HG03103 (cell line): ENCODE data around the gene ASB2.

Experiments
- ATAC-seq: cut with Tn5 transposase; IDR thresholded peaks from one replicate; pipeline ENCODE4 v1.9.1; 2021; ENCODE audit warnings: low read depth; ENCODE audit not compliant: unreplicated experiment

Gene ASB2

DNA sequence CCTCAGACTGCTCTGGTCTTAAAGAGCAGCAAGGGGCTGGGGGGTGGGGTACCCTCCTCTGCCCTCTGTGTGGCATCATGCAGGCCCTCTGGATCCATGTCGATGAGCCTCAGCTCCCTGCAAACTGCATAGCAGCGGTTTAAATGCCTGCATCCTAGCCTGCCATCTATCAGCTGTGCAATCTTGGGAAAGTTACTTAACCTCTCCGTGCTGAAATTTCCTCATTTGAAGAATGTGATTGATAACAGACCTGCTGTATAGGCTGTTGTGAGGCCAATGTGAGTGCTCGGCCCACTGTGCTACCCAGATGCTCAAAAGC, 45.4 kb downstream of the ASB2 start:
- ATAC-seq, result no peak

DNA sequence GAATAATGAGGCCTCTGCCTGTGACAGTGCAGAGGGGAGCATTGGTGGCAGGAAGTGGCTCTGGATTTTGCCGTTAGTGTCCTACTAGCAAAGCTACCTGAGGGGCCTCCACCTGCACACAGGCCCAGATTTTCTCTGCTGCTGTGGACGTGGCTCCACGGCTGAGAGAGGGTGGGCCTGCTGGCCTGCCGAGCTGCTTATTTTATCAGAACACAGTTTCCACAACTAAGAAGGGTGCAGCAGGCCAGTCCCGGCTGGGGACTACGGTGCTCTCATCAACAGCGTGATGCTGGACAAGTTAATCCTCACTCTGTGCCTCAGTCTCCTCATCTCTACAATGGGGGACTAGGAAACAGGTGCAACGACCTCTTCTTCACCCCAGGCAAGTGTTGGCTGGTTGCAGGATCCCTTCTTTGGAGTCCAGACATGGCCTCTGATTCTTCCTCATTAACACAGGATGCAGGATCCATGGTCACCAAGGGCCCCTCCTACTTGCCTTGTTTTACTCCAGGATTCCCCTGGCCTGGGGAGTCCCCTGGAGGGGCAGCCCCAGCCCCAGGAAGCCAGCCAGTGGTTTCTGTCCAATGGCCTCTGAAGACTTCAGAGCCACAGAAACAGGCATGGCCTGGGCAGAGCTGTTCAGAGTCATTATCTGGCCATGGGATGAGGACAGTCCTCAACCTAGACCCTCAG, 45.9 kb downstream of the ASB2 start:
- no peak for ATAC-seq

DNA sequence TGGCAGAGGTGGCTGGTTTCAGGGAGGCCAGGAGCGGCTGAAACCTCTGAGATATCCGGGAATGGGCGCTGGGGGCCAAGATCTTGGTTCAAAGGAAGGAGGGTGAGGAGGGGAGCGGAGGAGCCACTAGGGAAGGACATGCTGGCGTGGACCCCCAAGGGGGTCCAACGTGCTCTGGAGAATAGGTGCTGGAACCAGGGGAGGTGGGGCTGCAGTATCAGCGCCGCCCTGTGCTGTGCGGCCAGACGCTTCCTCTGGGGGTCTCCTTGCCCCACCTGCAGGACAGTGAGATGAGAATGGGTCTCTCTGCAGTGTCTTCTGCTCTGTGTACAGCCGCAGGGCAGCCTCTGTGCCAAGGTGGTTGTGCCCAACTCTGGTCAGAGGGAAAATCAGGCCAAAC, 46.7 kb downstream of the ASB2 start:
- no peak for ATAC-seq

DNA sequence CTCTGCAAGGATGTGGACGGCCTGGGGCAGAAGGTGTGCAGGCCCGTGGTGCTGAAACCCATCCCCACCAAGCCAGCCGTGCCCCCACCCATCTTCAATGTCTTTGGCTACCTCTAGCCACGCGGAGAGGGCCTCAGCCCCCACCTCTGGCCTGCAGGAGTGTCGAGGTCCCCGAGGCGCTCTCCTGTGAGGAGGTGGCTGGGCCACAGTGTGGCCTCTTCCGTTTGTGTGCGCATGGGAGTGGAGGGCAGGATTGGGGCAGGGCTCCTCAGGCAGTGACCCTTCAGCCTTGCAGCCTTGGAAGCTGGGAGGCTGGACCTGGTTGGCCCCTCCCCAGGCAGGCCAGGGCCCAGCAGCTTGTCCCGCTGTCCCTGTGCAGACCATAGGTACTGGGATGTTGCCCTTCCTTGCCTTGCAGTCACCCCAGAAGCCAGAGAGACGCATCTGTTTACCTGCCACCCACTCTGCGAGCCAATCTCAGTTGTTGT, 47.3 kb downstream of the ASB2 start:
- ATAC-seq, result no peak

DNA sequence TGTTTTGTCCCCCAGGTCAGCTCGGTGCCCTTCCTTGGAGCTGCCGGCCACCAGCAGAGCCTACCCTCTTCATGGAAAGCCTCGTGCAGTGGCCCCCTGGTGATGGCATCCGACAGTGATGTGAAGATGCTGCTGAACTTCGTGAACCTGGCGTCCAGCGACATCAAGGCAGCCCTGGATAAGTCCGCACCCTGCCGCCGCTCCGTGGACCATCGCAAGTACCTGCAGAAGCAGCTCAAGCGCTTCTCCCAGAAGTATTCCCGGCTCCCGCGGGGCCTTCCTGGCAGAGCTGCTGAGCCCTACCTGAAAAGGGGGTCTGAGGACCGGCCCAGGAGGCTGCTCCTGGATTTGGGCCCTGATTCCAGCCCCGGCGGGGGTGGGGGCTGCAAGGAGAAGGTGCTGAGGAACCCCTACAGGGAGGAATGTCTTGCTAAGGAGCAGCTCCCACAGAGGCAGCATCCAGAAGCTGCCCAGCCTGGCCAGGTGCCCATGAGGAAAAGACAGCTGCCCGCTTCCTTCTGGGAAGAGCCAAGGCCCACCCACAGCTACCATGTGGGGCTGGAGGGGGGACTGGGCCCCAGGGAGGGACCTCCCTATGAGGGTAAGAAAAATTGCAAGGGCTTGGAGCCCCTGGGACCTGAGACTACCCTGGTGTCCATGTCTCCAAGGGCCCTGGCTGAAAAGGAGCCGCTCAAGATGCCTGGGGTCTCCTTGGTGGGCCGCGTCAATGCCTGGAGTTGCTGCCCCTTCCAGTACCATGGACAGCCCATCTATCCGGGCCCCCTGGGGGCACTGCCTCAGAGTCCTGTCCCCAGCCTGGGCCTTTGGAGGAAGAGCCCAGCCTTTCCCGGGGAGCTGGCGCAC, 48.0 kb downstream of the ASB2 start:
- ATAC-seq, result no peak

DNA sequence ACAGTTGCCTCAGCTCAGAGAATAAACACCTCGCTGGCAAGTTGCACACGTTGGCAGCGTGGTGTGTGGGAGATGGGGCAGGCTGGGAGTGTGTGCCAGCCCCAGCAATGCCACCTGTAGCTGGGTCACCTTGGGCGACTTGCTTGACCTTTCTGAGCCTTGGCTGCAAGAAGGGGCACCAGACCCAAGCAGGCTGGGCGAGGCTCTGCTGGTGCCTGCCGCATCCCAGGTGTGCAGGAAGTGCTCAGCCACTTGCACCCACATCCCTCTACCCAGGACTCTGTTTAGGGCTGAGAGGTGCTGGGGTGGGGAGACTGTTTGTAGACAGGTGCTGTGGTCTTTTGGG, 48.6 kb downstream of the ASB2 start:
- no peak for ATAC-seq

DNA sequence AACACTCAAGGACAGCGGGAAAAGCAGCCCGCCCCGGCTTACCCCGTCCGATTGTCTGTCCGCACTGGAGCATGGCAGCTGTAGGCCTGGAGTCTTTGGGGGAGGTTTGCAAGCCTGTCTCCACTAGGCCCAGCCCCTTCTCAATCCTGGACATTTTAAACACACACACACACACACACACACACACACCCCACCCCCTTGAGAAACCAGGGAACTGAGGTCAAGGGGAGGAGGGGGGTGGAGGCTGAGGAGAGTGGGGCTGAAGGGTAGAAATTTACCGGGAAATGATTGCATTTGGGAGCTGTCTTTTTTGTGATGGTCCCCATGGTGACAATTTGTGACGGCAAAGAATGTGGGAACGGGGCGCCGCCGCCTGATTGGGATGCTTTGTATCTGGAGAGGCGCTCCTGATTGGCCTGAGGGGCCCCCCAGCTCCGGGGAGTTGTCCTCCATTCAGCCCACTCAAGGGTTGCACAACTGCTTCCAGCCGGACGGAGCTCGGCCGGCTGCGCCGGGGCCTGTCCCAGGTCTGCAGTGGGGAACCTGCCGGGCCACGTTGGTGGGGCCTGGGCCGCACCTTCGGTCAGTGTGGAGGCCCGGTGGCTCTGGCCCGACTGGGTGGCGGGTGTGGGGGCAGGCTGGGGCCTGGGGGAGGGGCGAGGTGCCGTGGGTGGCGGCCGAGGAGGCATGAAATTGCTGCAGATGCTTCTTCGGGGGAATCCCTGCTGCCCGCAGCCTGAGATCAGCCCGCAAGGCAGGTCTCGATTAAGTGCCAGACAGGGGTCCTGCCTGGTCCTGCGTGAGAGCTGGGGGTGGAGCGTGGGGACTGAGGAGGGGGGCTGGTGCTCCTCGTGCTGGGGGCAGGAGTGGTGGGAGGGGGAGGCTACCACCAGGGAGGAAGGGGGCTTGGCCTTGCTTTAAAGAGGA, 49.2 kb downstream of the ASB2 start, which contains the start of gene FAM181A:
Gene FAM181A (plus strand): TSS at position 472 of the 927 bp plus-strand sequence. CDS start 942 bp downstream, outside the sequence.
- no peak for ATAC-seq

DNA sequence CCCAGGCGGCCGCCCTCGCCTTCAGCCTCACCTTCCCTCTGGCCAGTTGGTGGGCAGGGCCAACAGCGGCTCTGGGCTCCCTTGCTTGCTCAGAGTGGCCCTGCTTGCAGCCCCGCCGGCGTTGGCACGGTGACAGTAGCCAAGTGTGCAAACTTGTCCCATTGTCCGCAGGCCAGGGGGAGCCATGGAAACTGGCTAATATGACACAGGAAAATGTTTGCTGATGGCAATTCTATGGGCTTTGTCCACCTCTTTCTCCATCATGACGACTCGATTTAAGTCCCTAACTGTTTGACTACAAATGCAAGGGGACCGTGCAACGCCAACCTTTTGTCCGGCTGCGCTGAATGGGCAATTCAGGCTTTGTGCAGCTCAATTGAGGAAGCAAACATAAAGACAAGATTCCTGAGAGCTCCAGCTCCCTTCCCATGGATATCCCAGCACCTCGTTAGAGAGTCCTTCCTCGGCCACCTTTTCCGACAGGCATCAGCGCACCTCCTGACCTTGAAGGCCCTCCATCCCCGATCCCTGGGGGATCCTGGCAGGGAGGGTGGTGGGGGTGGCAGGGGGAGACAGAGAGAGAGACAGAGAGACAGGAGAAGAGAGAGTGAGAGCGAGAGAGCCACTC, 50.0 kb downstream of the ASB2 start:
- ATAC-seq, result no peak

DNA sequence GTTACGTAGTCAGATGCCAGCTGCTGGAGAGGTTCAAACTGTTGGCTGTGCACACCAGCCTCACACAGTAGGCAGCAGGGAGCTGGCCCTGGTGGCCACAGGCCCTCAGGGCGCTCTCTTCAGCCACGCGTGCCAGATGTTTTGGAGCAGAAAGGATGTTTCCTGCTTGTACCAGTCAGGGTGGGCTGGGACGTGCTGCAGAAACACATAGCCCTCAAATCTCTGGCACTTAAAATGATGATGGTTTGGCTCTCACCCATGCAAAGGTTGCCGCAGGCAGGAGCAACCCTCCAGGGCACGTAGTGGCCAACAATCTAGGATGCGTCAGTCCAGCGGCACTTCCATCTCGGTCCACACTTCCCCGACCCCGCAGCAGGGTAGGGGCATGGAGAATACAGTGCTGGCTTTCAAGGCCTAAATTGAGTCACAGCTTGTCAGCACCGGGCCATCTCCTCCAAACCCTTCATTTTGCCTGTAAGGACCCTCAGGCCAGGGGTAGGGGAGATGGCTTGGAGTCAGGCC, 50.9 kb downstream of the ASB2 start:
- no peak for ATAC-seq

DNA sequence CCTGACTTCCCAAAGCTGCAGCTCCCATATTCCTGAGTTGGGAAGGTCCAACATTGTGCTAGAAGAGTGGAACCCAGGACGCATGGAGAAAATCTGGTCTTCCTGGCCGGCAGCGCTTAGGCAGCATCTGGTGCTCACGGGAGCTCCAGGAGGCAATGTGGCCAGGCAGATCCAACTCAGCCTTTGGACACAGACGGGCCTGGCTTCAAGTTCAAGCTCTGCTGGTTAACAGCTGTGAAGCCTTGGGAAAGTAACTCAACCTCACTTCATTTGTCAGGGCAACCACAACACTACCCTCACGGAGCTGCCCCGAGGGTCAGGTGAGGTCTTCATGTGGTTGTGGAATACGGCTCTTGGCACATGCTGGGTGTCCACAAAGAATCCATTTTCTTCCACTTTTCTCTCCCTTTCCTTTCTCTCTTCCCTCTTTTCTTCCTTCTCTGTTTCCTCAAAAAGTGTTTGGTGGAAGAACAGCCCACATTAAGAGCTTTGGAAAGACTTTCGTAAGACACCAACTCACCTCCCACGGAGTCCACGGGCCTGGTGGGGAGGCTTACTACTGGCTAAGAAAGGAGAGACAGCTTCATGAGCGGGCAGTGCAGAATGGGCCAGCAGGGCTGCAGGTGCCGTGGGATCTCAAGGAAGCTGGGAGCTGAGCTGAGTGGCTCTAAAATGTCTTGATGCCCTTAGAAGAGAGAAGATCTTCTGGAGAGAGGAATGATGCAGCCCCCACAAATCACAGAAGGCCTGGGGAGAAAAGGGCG, 51.6 kb downstream of the ASB2 start:
- ATAC-seq, result no peak

DNA sequence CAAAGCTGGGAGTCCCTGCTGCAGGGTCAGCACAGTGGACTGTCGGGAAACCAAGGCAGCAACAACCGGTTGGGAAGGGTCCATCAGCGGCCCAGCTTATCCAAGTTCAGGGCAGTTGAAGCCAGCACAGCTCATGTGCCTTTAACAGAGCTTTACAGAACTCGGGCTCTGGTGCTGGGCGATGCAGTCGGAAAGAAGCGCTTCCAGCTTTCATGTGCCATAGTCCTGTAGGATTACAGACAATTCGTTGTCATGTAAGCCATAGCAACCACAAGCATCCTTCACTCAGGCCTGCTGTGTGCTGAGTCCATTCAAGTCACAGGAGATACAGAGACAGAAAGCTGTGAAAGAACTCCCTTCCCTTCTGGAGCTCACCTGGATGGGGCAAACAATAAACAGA, 52.7 kb downstream of the ASB2 start:
- no peak for ATAC-seq

DNA sequence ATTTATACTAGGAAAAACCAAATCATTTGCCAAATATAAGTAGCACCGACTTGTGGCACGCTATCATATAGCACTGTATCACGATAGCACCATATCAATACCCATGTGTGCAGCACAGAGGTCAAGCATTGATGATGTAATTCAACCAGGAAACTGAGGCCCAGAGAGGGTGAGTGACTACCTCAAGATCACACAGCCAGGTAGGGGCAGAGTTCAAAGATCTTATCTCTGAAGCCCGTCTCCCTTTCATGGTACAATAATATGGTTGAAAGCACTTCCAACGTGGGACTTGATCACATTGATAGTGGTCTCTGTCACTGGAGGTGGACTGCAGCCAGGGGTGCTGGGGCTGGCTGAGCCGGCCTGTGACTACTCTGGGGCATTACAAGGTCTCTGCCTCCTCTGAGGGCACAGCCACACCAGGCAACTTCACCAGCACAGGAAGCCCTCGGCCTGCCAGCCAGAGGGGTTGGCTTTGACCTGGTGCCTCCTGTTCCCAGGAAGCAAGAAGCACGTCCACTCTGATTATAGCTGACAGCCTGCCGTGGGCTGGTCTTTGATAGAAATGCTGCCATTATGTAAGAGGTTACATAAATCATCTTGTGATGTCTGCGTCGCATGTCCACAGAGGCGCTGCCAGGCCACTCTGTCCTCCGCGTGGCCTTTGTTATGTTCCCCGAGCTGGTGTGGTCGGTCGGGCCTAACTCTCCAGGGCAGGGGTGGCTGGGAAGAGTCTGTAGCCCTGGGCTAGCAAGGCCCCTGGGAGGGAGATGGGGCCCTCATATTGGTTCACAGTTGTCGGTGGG, 55.2 kb downstream of the ASB2 start:
- no peak for ATAC-seq

DNA sequence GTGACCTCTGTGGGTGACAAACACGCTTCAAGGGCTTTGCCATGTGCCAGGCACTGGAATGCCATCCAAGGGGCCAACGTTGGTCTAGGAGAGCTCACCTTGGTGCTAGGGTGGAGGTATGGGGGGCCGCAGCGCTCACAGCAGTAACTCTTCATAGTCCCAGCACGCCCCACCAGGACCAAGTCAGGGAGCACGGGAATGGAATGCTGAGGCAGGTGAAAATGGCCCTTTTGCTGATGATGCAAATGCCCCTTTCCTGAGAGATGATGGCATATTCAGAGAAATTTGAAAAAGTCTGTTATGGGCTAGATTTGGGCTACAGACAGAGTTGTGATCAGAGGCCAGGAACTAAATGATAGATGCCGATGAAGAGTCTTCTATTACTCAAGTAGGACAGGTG, 59.2 kb downstream of the ASB2 start:
- ATAC-seq, result no peak

DNA sequence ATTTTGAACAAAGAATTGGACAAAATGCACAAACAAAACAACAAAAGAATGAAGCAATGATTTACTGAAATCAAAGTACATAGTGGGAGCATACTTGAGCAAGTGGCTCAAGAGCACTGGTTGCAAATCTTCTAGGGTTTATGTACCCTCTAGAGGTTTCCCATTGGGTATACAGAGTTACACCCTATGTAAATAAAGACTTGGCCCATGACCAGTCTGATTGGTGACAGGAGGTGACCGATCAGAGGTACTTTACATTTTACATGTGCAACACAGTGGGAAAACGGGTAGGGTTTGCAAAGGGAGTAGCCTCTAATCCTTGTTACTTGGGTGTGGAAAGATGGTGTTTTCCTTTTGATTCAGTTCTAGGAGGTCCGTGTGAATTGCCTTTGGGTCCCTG, 59.9 kb downstream of the ASB2 start:
- ATAC-seq, result no peak

DNA sequence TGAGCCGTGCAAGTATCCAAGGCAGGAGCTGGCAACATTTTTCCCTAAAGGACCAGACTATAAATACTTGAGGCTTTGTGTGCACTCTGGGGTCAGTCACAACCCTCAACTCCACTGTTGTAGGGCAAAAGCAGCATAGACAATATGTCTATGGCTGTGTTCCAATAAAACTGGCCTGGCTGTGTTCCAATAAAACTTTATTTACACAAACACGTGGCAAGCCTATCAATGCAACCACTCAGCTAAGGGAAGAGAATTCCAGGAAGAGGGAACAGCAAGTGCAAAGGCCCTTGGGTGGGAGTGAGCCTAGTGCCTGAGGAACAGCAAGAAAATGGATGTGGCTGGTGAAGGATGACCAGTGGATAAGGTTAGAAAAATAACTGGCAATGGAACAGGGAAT, 60.6 kb downstream of the ASB2 start:
- no peak for ATAC-seq

DNA sequence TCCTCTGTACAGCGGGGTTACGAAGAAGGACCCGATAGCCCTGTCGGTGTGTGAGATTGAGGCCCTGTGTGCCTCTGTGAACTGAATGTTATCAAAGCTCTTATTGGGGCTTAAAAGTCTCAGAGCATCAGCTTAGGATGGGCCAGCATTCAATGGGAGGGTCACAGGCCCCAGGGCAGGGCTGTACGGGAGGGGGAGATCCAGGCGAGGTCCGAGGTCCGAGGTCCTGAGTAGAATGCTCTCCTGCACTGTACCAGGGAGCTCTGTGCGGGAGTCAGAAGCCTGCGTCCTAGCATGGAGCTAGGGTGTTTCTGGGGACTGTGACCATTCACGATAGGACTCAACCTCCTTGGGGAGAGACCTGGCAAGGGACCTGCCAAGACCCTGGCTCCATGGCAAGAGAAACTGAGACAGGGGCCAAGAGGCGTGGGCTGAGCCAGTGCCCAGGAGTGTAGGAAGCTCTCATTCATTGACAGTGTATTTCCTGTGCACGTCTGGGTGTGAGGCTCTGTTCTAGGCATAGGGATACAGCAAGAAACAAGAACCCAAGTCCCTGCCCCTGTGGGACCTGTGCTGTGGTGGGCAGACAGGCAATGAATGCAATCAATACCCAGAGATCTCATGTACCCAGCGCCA, 61.2 kb downstream of the ASB2 start:
- ATAC-seq, result no peak

DNA sequence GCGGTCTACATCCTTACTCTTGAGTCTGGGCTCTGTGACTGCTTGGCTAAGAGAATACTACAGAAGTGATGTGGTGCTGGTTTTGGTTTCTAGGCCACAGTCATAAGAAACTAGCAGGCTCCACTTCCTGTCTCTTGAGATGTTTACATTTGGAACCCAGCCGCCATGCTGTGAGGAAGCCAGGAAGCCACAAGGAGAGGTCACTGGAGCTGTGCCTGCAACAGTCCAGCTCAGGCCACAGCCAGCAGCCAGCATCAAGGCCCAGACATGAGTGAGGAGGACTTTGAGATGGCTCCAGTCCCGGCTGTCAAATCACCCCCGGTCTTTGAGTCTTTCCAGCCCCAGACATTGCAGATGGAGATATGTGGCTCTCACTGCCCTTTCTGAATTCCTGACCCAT, 62.1 kb downstream of the ASB2 start:
- ATAC-seq, result no peak

DNA sequence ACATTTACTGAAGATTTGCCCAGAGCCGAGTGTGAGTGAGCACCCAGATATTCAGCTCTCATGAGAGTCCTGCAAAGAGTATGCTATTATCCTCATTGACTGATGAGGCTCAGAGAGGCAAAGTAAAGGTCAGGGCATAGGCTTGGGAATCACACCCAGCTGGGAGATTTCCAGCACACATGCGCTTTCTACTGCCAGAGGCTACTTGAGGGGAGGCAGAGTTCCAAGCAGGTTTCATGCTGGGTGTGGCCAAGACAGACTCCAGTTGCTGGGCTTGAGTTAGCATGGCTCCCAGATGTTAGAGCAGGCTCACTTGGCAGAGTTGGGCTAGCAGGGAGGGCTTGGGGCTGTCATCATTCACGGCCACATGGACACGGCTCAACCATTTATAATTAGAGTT, 63.6 kb downstream of the ASB2 start:
- ATAC-seq, result no peak
